ENCODE measurements around the gene MSL2. TPM values are rescaled to one million over a fixed set of nuclear protein-coding genes. Genes with fewer than 3 reads are reported as not detected.
"Not testable (repeated sequence)": the region's sequence is repeated elsewhere in the genome, so short reads cannot be mapped to it uniquely, and the experiment has no call there.

Gene MSL2
- total and polyA plus RNA-seq, 10 donors: 12.0 to 89.3 (median 56.3) TPM

DNA sequence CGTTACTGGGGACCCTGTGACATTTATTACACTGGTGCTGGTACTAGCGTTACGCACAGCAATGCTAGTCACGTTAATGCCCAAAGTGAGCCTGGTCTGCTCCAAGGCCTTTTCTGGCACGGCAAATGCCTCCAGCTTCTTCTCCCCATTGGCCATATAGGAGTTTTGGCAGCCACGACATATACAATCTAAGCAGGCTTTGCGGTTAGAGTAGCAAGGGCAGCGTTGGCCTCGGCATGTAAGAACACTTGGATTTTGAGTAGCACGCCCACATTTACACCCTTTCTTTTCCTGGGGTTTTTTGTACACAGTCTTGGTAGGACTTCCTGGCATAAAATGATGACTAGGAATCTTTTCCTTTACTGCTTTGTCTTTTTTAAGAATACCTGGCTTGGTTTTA, 44.9 kb downstream of the MSL2 start:
- intact Hi-C loops (cut with DNase I; ENCODE audit: low total_unique reads): no loop called here
- no peak for TF ChIP-seq POLR2AphosphoS5 (IDR thresholded peaks at IDR 0.05)
- TF ChIP-seq, protein P1, sequence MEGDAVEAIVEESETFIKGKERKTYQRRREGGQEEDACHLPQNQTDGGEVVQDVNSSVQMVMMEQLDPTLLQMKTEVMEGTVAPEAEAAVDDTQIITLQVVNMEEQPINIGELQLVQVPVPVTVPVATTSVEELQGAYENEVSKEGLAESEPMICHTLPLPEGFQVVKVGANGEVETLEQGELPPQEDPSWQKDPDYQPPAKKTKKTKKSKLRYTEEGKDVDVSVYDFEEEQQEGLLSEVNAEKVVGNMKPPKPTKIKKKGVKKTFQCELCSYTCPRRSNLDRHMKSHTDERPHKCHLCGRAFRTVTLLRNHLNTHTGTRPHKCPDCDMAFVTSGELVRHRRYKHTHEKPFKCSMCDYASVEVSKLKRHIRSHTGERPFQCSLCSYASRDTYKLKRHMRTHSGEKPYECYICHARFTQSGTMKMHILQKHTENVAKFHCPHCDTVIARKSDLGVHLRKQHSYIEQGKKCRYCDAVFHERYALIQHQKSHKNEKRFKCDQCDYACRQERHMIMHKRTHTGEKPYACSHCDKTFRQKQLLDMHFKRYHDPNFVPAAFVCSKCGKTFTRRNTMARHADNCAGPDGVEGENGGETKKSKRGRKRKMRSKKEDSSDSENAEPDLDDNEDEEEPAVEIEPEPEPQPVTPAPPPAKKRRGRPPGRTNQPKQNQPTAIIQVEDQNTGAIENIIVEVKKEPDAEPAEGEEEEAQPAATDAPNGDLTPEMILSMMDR (IDR thresholded peaks at IDR 0.05 in 8 of 11, conservative IDR thresholded peaks at IDR 0.05 in 3 of 11): no peak
- TF ChIP-seq POLR2A (IDR thresholded peaks at IDR 0.05): no peak
- DNase-seq: no peak
- Histone ChIP-seq H3K9me3 (no peaks in the 10 kb centered on the region), H3K27me3 (replicated peaks in 1 of 7) (no peaks in the 10 kb centered on the region), H3K36me3 (peaks cover 0 to 40% (median 17%) of the 10 kb centered on the region in 6 donors), H3K27ac (no peak overlapping the region), H3K4me3 (no peak overlapping the region), H3K4me1 (peaks cover 5 to 95% (median 30%) of the 10 kb centered on the region in 6 donors)
- WGBS, 5 donors: 81 to 92% (median 91%) methylated on average over 10 of the region's 10 CpGs

DNA sequence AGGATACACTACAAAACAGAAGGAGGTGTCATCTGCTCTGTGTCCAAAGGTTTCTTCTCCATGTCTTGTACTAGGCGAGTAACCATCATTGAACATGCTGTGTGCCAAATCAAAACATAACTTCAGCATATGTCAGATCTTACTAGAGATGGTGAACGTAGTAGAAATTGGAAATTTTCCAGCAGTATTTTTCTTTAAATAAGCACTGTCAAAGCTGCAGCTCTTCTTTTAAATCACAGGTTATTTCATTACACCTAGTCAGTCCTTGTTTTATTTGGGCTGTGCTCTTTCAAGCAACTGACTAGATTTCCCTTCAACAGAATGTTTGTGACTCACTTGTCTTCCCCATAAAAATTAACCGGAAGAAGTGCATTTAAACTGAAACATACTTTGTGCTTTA, 46.5 kb downstream of the MSL2 start:
- peak overlapping the region in 1 of 8 donors; percentile 18 for H3K27ac ChIP-seq
- H3K4me1 ChIP-seq: peaks cover 0 to 82% (median 17%) of the 10 kb centered on the region in 6 donors
- 54 to 78% (median 69%) methylated on average over 3 of the region's 3 CpGs for WGBS, 5 donors
- DNase-seq: no peak
- H3K4me3 ChIP-seq: no peak overlapping the region
- no peaks in the 10 kb centered on the region for H3K9me3 ChIP-seq
- intact Hi-C loops (cut with DNase I; ENCODE audit: low total_unique reads): no loop called here
- peaks cover 0 to 43% (median 19%) of the 10 kb centered on the region in 6 donors for H3K36me3 ChIP-seq
- no peaks in the 10 kb centered on the region for H3K27me3 ChIP-seq (replicated peaks in 1 of 7)
- no peak for TF ChIP-seq POLR2AphosphoS5 (IDR thresholded peaks at IDR 0.05)
- TF ChIP-seq, protein P1 (IDR thresholded peaks at IDR 0.05 in 8 of 11, conservative IDR thresholded peaks at IDR 0.05 in 3 of 11): no peak
- TF ChIP-seq POLR2A (IDR thresholded peaks at IDR 0.05): no peak

DNA sequence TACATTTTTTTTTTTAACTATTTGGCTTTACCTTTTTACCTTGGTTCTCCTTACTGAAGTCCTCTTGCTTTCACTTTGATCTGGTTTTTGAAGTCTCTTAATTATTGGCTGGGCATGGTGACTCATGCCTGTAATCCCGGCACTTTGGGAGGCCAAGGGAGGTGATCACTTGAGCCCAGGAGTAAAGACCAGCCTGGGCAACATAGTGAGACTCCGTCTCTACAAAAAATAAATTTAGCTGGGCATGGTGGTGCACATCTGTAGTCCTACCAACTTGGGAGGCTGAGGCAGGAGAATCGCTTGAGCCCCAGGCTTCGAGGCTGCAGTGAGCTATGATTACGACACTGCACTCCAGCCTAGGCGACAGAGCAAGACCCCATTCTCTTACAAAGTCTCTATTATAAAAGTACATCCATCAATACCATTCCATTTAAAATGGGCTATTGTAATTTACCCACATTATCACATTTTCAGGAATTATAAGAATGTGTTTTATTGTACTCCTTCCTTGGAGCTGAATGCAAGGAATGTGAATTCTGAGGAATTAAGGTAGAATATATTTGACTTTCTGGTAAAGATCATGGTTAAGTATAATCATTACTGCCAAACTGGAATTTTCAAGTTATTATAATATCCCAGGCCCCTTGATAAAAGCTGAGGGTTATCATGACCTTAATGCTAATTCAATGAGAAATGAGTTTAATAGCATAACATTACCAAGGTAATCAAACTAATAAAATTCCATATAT, 49.0 kb downstream of the MSL2 start:
- 88 to 95% (median 95%) methylated on average over 6 of the region's 6 CpGs for WGBS, 5 donors
- Histone ChIP-seq H3K4me3 (no peak overlapping the region), H3K9me3 (no peaks in the 10 kb centered on the region), H3K36me3 (peaks cover 0 to 37% (median 17%) of the 10 kb centered on the region in 6 donors), H3K4me1 (peaks cover 0 to 57% (median 3%) of the 10 kb centered on the region in 6 donors), H3K27me3 (replicated peaks in 1 of 7) (no peaks in the 10 kb centered on the region), H3K27ac (no peak overlapping the region)
- TF ChIP-seq POLR2A (IDR thresholded peaks at IDR 0.05): no peak
- TF ChIP-seq POLR2AphosphoS5 (IDR thresholded peaks at IDR 0.05): peak in 1 of 3 donors; percentile 28
- DNase-seq: no peak
- intact Hi-C loops (cut with DNase I; ENCODE audit: low total_unique reads): no loop called here

DNA sequence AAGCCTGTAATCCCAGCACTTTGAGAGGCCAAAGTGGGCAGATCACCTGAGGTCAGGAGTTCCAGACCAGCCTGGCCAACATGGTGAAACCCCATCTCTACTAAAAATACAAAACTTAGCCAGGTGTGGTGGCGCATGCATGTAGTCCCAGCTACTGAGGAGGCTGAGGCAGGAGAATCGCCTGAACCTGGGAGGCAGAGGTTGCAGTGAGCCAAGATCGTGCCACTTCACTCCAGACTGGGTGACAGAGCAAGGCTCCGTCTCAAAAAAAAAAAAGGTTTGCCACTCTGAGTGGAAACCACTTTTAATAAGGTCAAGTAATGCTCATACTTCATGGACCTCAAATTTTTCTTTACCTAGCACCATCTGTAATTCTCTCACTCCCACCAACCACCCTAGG, 51.7 kb downstream of the MSL2 start:
- H3K27me3 ChIP-seq (replicated peaks in 1 of 7); H3K4me3 ChIP-seq; H3K27ac ChIP-seq; intact Hi-C loops (cut with DNase I; ENCODE audit: low total_unique reads); H3K9me3 ChIP-seq; H3K36me3 ChIP-seq; DNase-seq: not testable (repeated sequence)
- H3K4me1 ChIP-seq: peaks cover 0 to 32% (median 0%) of the 10 kb centered on the region in 6 donors
- WGBS, 5 donors: 93 to 100% (median 98%) methylated on average over 4 of the region's 4 CpGs
- peak in 2 of 3 donors; percentile 31 to 51 for TF ChIP-seq POLR2AphosphoS5 (IDR thresholded peaks at IDR 0.05)

DNA sequence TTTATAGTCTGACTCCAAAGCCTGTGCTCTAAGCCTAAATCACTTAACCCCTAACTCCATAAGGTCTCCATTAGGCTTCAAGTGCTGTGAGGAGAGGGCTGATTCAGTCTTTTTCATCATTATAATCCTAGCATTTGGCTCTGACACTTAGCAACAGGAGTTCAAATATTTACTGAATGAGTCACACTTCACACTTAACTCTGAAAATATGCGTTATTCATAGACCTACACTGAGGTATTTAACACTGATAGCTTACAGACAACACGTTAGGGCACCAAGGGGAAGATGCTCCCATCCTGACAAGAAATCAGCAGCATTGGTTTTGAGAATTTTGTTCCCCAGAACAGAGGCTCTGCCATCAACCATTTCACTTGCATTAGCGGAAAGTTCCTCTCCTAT, 53.5 kb downstream of the MSL2 start:
- TF ChIP-seq, protein P1 (IDR thresholded peaks at IDR 0.05 in 8 of 11, conservative IDR thresholded peaks at IDR 0.05 in 3 of 11): no peak
- no peak for TF ChIP-seq POLR2A (IDR thresholded peaks at IDR 0.05)
- TF ChIP-seq POLR2AphosphoS5 (IDR thresholded peaks at IDR 0.05): no peak
- no peak overlapping the region for H3K4me3 ChIP-seq
- peaks cover 0 to 23% (median 0%) of the 10 kb centered on the region in 6 donors for H3K4me1 ChIP-seq
- DNase-seq: no peak
- intact Hi-C loops (cut with DNase I; ENCODE audit: low total_unique reads): no loop called here
- 69 to 85% (median 74%) methylated on average over 3 of the region's 3 CpGs for WGBS, 5 donors
- H3K36me3 ChIP-seq: peaks cover 0 to 4% (median 0%) of the 10 kb centered on the region in 6 donors
- no peaks in the 10 kb centered on the region for H3K9me3 ChIP-seq
- no peak overlapping the region for H3K27ac ChIP-seq
- no peaks in the 10 kb centered on the region for H3K27me3 ChIP-seq (replicated peaks in 1 of 7)
